Measurements from ENCODE around the gene CCDC6.

The CCDC6 gene

GRCh38 chr10:59773088-59773487 lies 133.3 kb downstream of the CCDC6 start:
- H3K4me3 ChIP-seq (ENCODE audit: low read depth, low read length) = no peak overlapping the region
- no peak for TF ChIP-seq CTCF (IDR thresholded peaks at IDR 0.05; ENCODE audit: borderline replicate concordance, insufficient read depth, low read depth, low read length)

GRCh38 chr10:59771162-59771807 lies 135.1 kb downstream of the CCDC6 start:
- TF ChIP-seq CTCF (IDR thresholded peaks at IDR 0.05; ENCODE audit: borderline replicate concordance, insufficient read depth, low read depth, low read length) = no peak
- H3K4me3 ChIP-seq (ENCODE audit: low read depth, low read length) = no peak overlapping the region

GRCh38 chr10:59770689-59771088 lies 135.7 kb downstream of the CCDC6 start:
- H3K4me3 ChIP-seq (ENCODE audit: low read depth, low read length) = no peak overlapping the region
- TF ChIP-seq CTCF (IDR thresholded peaks at IDR 0.05; ENCODE audit: borderline replicate concordance, insufficient read depth, low read depth, low read length) = no peak

- no peak overlapping the region for H3K4me3 ChIP-seq (ENCODE audit: low read depth, low read length)
- TF ChIP-seq CTCF (IDR thresholded peaks at IDR 0.05; ENCODE audit: borderline replicate concordance, insufficient read depth, low read depth, low read length) = no peak
Measured at GRCh38 chr10:59762505-59762904, 143.9 kb downstream of the CCDC6 start.

- no peak for TF ChIP-seq CTCF (IDR thresholded peaks at IDR 0.05; ENCODE audit: borderline replicate concordance, insufficient read depth, low read depth, low read length)
Measured at GRCh38 chr10:59757966-59758365, 148.4 kb downstream of the CCDC6 start.

GRCh38 chr10:59754951-59755350 lies 151.4 kb downstream of the CCDC6 start:
- no peak overlapping the region for H3K4me3 ChIP-seq (ENCODE audit: low read depth, low read length)
- no peak for TF ChIP-seq CTCF (IDR thresholded peaks at IDR 0.05; ENCODE audit: borderline replicate concordance, insufficient read depth, low read depth, low read length)

More at GRCh38 chr10:59757966-59758365, 148.4 kb downstream of the CCDC6 start:
- H3K4me3 ChIP-seq (ENCODE audit: low read depth, low read length) = no peak overlapping the region

- TF ChIP-seq CTCF (IDR thresholded peaks at IDR 0.05; ENCODE audit: borderline replicate concordance, insufficient read depth, low read depth, low read length) = no peak
- H3K4me3 ChIP-seq (ENCODE audit: low read depth, low read length) = no peak within 1 kb of the TSS
Measured at GRCh38 chr10:59753267-59753666, 153.1 kb downstream of the CCDC6 start, which contains the start of gene MRLN. MRLN (minus strand) TSS chr10:59753455.

All from GM12875 (cell line).